Choroid plexus epithelial cell (primary cell): ENCODE results near the gene KIAA0232.
"Not testable (repeated sequence)": the region's sequence is repeated elsewhere in the genome, so short reads cannot be mapped to it uniquely, and the experiment has no call there.

Experiments used
- DNase-seq: peaks from one replicate; pipeline ENCODE4 v3.0.0-alpha.2; 2010; ENCODE audit warnings: low read depth
- H3K4me3 ChIP-seq: 2 replicates; pipeline ENCODE4 v1.5.1; 2011; ENCODE audit warnings: low read depth, mild to moderate bottlenecking, control low read depth, low read length, moderate library complexity
- TF ChIP-seq, protein P1 (sequence below): conservative IDR thresholded peaks from 2 replicates; pipeline ENCODE4 v1.5.1; 2011; ENCODE audit warnings: low read depth, mild to moderate bottlenecking, control low read depth, inconsistent platforms, low read length, moderate library complexity

KIAA0232 gene

DNA sequence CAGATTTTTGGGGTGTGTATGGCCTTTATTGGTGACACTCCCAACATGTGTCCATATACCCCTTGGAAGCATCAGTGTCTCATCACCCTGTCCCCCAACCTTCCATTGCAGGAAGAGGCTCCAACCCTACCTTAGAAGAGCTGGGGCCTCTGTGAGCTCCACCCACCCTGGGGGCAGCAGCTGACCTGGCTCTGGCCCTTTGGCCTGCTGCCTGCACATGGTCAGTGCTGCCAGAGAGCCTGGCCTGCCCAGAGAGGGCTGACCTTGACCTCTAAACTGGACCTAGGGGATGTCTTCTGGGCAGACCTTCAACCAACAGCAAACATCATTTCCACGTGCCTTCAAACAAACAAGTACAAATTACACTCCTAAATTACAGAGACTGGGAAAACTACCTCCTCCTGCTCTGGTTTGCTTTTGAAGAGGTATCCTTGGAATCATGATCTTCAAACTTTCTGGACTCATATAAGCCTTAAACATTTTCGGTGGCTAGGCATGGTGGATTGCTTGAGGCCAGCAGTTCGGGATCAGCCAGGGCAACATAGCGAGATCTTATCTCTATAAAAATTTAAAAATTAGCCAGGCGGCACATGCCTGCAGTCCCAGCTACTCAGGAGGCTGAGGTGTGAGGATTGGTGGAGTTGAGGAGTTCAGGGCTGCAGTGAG, 27.3 kb upstream of the KIAA0232 start:
- TF ChIP-seq, protein P1, sequence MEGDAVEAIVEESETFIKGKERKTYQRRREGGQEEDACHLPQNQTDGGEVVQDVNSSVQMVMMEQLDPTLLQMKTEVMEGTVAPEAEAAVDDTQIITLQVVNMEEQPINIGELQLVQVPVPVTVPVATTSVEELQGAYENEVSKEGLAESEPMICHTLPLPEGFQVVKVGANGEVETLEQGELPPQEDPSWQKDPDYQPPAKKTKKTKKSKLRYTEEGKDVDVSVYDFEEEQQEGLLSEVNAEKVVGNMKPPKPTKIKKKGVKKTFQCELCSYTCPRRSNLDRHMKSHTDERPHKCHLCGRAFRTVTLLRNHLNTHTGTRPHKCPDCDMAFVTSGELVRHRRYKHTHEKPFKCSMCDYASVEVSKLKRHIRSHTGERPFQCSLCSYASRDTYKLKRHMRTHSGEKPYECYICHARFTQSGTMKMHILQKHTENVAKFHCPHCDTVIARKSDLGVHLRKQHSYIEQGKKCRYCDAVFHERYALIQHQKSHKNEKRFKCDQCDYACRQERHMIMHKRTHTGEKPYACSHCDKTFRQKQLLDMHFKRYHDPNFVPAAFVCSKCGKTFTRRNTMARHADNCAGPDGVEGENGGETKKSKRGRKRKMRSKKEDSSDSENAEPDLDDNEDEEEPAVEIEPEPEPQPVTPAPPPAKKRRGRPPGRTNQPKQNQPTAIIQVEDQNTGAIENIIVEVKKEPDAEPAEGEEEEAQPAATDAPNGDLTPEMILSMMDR = no peak
- DNase-seq = no peak
- H3K4me3 ChIP-seq = no peak overlapping the region

DNA sequence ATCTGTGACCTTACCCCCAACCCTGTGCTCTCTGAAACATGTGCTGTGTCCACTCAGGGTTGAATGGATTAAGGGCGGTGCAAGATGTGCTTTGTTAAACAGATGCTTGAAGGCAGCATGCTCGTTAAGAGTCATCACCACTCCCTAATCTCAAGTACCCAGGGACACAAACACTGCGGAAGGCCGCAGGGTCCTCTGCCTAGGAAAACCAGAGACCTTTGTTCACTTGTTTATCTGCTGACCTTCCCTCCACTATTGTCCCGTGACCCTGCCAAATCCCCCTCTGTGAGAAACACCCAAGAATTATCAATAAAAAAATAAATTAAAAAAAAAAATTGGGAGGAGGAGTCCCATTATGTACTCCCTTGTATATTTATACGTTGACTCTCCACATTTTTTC, 26.2 kb upstream of the KIAA0232 start:
- not testable (repeated sequence) for DNase-seq

DNA sequence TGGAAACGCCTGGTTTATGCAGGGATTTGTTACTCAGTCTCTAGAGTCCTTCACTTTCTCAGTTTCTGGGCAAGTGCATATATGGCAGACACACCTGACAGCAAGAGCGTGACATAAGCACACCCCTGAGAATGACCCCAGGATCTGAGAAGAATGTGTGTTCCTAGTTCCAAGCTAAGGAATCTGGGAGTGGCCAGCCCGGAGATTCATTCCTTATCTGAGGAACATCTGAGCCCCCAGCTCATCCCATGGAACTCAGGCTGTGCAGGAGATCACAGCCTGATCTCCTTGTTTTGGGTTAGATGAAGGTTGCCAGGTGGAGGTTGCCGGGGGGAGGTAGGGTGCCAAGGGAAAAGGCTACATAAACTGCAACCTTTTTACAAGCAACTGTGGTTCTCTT, 23.8 kb upstream of the KIAA0232 start:
- no peak for DNase-seq
- TF ChIP-seq, protein P1 = no peak
- H3K4me3 ChIP-seq = no peak overlapping the region

More for the DNA sequence above, 26.2 kb upstream of the KIAA0232 start:
- H3K4me3 ChIP-seq = not testable (repeated sequence)

DNA sequence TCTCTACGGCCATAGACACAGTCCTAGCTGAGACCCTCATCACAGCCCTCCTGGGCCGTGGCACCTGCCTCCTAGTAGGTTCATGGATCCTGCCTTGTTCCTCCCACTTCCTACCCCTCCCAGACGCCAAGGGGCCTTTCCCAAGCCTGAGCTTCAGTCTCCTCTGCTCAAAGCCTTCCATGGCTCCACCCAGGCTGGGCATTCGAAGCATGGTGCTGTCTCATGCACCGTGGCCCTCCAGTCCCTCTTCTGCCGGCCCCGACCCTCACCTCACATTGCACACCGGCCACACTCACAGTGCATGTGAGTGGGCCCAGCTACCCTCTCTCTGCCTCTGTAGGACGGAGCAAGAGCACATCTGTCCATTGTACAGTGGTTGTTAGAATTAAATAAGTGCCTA, 21.7 kb upstream of the KIAA0232 start:
- TF ChIP-seq, protein P1 = no peak
- no peak for DNase-seq
- H3K4me3 ChIP-seq = no peak overlapping the region

DNA sequence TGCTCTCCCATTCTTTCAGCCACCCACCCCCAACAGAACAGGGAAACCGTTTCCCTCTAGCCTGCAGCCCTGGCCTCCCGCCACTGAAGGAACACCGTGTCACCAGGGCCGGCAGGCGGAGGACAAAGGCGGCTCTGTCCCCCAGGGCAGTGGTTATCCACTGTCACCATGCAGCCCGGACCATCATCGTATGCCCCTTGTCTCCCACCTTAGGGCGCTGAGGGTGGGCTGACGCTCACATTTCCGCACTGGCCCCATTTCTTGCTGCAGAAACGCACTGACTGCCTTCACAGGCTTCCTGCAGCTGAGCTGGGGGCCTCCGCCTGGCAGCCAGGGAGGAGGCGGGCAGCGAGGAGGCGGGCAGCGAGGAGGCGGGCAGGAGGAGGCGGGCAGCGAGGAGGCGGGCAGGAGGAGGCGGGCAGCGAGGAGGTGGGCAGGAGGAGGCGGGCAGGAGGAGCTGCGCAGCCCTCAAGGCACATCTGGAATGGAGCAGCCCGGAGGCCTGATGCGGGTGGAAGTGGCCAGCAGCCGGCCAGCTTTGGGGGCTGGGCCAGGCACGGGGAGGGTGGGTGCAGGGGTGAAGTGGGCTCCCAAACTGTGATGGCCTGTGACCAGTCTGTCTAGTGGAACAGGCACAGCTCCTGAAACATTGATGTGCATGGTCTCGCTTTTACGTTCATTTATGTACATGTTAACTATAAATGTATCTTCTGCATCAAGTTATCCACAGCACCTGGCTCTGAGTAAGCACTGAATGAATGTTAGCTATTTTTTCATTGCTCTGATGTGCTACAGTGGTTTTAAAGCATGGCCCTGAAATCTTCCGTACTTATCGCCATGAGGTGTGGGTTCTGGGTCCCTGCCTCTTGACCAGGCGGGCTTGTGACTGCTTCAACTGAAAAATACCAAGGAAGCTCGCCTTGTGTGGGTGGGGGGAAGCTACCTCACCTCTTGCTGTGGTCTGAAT, 20.6 kb upstream of the KIAA0232 start:
- peak; percentile 21 for DNase-seq
- TF ChIP-seq, protein P1 = no peak
- H3K4me3 ChIP-seq = peak overlapping the region; percentile 17

DNA sequence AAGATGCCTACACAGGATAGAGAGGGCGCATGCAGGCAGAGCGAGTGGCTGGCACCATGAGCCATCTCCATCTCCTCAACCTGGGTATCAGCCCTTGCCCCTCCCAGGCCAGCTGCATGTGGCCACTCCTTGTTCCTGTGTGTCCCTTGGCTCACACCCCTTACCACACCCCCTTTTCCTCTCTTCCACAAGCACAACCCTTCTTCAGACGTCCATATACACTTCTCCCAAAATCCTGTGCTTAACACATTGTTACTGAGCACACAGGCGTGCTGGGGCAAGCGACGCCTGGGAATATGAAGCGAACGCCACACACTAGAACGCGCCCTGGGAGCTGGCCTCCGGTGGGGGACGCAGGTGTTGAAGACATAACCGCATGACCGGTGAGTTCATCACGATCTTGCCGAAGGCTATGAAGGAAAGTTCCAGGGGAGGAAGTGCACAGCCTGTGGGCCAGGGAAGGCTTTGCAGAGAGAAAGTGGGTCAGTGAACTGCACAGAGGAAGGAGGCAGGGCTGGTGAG, 19.1 kb upstream of the KIAA0232 start:
- H3K4me3 ChIP-seq = no peak overlapping the region
- no peak for DNase-seq
- TF ChIP-seq, protein P1 = peak; percentile 46

DNA sequence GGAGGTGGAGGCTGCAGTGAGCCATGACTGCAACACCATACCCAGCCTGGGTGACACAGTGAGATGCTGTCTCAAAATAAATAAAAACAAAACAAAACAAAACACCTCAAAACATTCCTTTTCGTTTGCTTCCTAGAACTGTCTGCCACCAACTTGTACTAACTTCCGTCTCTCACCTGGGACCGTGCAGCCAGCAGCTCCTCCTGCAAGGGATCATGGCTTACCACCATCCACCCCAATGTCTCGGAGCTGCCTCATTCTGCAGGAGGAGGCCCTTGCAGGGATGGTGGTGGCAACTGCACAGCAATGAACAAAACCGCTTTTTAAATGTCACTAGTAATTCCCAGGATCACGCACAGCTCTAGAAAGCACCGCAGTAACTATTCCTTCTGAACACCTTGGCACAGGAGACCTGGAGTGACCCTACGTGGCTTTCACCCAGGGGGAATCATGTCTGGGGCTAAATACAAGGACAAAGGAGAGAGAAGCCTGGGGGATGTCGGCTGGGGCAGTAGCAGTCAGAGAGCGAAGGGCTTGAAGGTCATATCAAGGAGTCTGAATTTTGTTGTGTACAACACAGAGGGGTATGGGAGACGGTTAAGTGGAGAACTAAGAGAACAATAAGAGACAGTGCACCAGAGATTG, 17.4 kb upstream of the KIAA0232 start:
- TF ChIP-seq, protein P1 = no peak
- DNase-seq = no peak
- H3K4me3 ChIP-seq = no peak overlapping the region
